Fibroblast of lung (primary cell): ENCODE data around the gene HSD11B1L. TPM values are rescaled to one million over a fixed set of nuclear protein-coding genes. Genes with fewer than 3 reads are reported as not detected.

Experiments used
- DNase-seq, 2 donors: peaks; one replicate each; pipeline versions ENCODE4 v3.0.0 to v3.0.0-alpha.2; 2010; ENCODE audit warnings: low read depth in 2 of 2
- H2AFZ ChIP-seq: 2 replicates; pipeline ENCODE4 v1.5.1; 2012; ENCODE audit warnings: low read length, control low read depth, inconsistent platforms
- H3K27ac ChIP-seq: 2 replicates; pipeline ENCODE4 v1.5.1; 2011; ENCODE audit warnings: low read length, control low read depth; ENCODE audit not compliant: insufficient read depth
- H3K27me3 ChIP-seq: 2 replicates; pipeline ENCODE4 v1.5.1; 2011; ENCODE audit warnings: mild to moderate bottlenecking, low read length; ENCODE audit not compliant: control insufficient read depth, insufficient read depth
- H3K36me3 ChIP-seq: 2 replicates; pipeline ENCODE4 v1.5.1; 2011; ENCODE audit warnings: low read length; ENCODE audit not compliant: control insufficient read depth, insufficient read depth
- H3K4me1 ChIP-seq: 2 replicates; pipeline ENCODE4 v1.5.1; 2011; ENCODE audit warnings: low read length; ENCODE audit not compliant: control insufficient read depth, insufficient read depth; ENCODE audit errors: extremely low read depth
- H3K4me2 ChIP-seq: 2 replicates; pipeline ENCODE4 v1.5.1; 2011; ENCODE audit warnings: low read length, control low read depth; ENCODE audit not compliant: insufficient read depth; ENCODE audit errors: extremely low read depth
- H3K4me3 ChIP-seq, 4 experiments: fragments of 200-600 bp in 1 of 4; sonication (generic) in 1 of 4; replicated peaks in 1 of 4; 2 replicates each; pipeline ENCODE4 v1.5.1; 2011 to 2016; ENCODE audit warnings: low read length in 4 of 4, low read depth in 3 of 4, mild to moderate bottlenecking in 3 of 4, control low read depth in 2 of 4, inconsistent platforms in 1 of 4, mixed read lengths in 1 of 4; ENCODE audit not compliant: insufficient read depth in 1 of 4; ENCODE audit errors: control extremely low read depth in 1 of 4
- H3K79me2 ChIP-seq: 2 replicates; pipeline ENCODE4 v1.5.1; 2012; ENCODE audit warnings: mild to moderate bottlenecking, low read length, inconsistent platforms; ENCODE audit not compliant: control insufficient read depth, insufficient read depth
- H3K9ac ChIP-seq: 2 replicates; pipeline ENCODE4 v1.5.1; 2011; ENCODE audit warnings: mild to moderate bottlenecking, low read length, control low read depth; ENCODE audit not compliant: insufficient read depth
- H3K9me3 ChIP-seq: 2 replicates; pipeline ENCODE4 v1.5.1; 2012; ENCODE audit warnings: low read depth, low read length; ENCODE audit not compliant: control insufficient read depth, insufficient read depth
- H4K20me1 ChIP-seq: 2 replicates; pipeline ENCODE4 v1.5.1; 2011; ENCODE audit warnings: low read length; ENCODE audit not compliant: control insufficient read depth, insufficient read depth; ENCODE audit errors: extremely low read depth
- EZH2 ChIP-seq: IDR thresholded peaks from 2 replicates; pipeline ENCODE4 v1.5.1; 2012; ENCODE audit warnings: low read length, control low read depth, mild to moderate bottlenecking; ENCODE audit errors: missing control alignments
- polyA plus RNA-seq, 2 donors: library from polyadenylated mRNA; depleted of rRNA in 1 of 2; stranded (reverse) in 1 of 2; unstranded in 1 of 2; fragments of >200 nt; gene quantifications; 2 replicates each; pipeline ENCODE4 v1.2.1, GENCODE V29; 2011 to 2012; ENCODE audit warnings: missing spikeins in 1 of 2
- total RNA-seq: library from RNA; depleted of rRNA; stranded (reverse); fragments of >200 nt; gene quantifications from 2 replicates; pipeline ENCODE4 v1.2.1, GENCODE V29; 2014
- TF ChIP-seq, protein P1 (sequence below), 2 donors: IDR thresholded peaks in 1 of 2; conservative IDR thresholded peaks in 1 of 2; 1 replicate in 1 of 2; 2 replicates in 1 of 2; pipeline ENCODE4 v1.5.1; 2011 to 2012; ENCODE audit warnings: low read length in 2 of 2, control low read depth in 1 of 2, inconsistent platforms in 1 of 2, low read depth in 1 of 2, mild to moderate bottlenecking in 1 of 2

Gene HSD11B1L
- total and polyA plus RNA-seq, 2 donors (not counting 1 experiment from before 2014, with no cell fraction given): 5.1 to 13.0 TPM

- no peak overlapping the region for H3K4me3 ChIP-seq
- peaks cover 37% of the 10 kb centered on the region for H3K36me3 ChIP-seq
- H2AFZ ChIP-seq: no peak overlapping the region
- no peaks in the 10 kb centered on the region for H3K27me3 ChIP-seq
- no peak for DNase-seq
- no peak overlapping the region for H3K9ac ChIP-seq
- peaks cover 3% of the 10 kb centered on the region for H3K4me1 ChIP-seq
- no peaks in the 10 kb centered on the region for H3K79me2 ChIP-seq
- H3K27ac ChIP-seq: no peak overlapping the region
- no peaks in the 10 kb centered on the region for H4K20me1 ChIP-seq
- H3K9me3 ChIP-seq: no peaks in the 10 kb centered on the region
- no peak overlapping the region for H3K4me2 ChIP-seq
- TF ChIP-seq, protein P1, sequence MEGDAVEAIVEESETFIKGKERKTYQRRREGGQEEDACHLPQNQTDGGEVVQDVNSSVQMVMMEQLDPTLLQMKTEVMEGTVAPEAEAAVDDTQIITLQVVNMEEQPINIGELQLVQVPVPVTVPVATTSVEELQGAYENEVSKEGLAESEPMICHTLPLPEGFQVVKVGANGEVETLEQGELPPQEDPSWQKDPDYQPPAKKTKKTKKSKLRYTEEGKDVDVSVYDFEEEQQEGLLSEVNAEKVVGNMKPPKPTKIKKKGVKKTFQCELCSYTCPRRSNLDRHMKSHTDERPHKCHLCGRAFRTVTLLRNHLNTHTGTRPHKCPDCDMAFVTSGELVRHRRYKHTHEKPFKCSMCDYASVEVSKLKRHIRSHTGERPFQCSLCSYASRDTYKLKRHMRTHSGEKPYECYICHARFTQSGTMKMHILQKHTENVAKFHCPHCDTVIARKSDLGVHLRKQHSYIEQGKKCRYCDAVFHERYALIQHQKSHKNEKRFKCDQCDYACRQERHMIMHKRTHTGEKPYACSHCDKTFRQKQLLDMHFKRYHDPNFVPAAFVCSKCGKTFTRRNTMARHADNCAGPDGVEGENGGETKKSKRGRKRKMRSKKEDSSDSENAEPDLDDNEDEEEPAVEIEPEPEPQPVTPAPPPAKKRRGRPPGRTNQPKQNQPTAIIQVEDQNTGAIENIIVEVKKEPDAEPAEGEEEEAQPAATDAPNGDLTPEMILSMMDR (conservative IDR thresholded peaks at IDR 0.05 in 1 of 2, IDR thresholded peaks at IDR 0.05 in 1 of 2; ENCODE audit: low read depth in 1 of 2, low read length in 2 of 2): no peak
- TF ChIP-seq EZH2: no peak
Observed at GRCh38 chr19:5666921-5667610, 13.8 kb upstream of the HSD11B1L start.

GRCh38 chr19:5667751-5668271 is 13.0 kb upstream of the HSD11B1L start:
- H2AFZ ChIP-seq: no peak overlapping the region
- no peak overlapping the region for H3K9ac ChIP-seq
- DNase-seq: no peak
- no peaks in the 10 kb centered on the region for H3K79me2 ChIP-seq
- TF ChIP-seq, protein P1 (conservative IDR thresholded peaks at IDR 0.05 in 1 of 2, IDR thresholded peaks at IDR 0.05 in 1 of 2; ENCODE audit: low read depth in 1 of 2, low read length in 2 of 2): no peak
- TF ChIP-seq EZH2: no peak
- no peak overlapping the region for H3K4me3 ChIP-seq
- no peak overlapping the region for H3K4me2 ChIP-seq
- peaks cover 3% of the 10 kb centered on the region for H3K4me1 ChIP-seq
- H3K27ac ChIP-seq: no peak overlapping the region
- H3K9me3 ChIP-seq: no peaks in the 10 kb centered on the region
- no peaks in the 10 kb centered on the region for H4K20me1 ChIP-seq
- H3K36me3 ChIP-seq: peaks cover 36% of the 10 kb centered on the region
- no peaks in the 10 kb centered on the region for H3K27me3 ChIP-seq

GRCh38 chr19:5669212-5669611 is 11.6 kb upstream of the HSD11B1L start:
- Histone ChIP-seq H3K27me3 (no peaks in the 10 kb centered on the region), H4K20me1 (no peaks in the 10 kb centered on the region), H3K9ac (no peak overlapping the region), H3K4me1 (peaks cover 3% of the 10 kb centered on the region), H3K4me2 (no peak overlapping the region), H3K27ac (no peak overlapping the region), H3K9me3 (no peaks in the 10 kb centered on the region), H2AFZ (no peak overlapping the region), H3K36me3 (peaks cover 30% of the 10 kb centered on the region), H3K79me2 (no peaks in the 10 kb centered on the region), H3K4me3 (no peak overlapping the region)
- DNase-seq: no peak
- TF ChIP-seq, protein P1 (conservative IDR thresholded peaks at IDR 0.05 in 1 of 2, IDR thresholded peaks at IDR 0.05 in 1 of 2; ENCODE audit: low read depth in 1 of 2, low read length in 2 of 2): no peak
- no peak for TF ChIP-seq EZH2
